ENCODE measurements around the gene DSCAML1. TPM values are rescaled to one million over a fixed set of nuclear protein-coding genes. Genes with fewer than 3 reads are reported as not detected.

Gene DSCAML1
- total and polyA plus RNA-seq, 7 donors, result 0.04 to 0.52 (median 0.06) TPM

- ATAC-seq (no peak), DNase-seq (no peak)
- Histone ChIP-seq H3K27ac (no peak overlapping the region), H3K4me3 (no peak overlapping the region), H3K4me1 (no peaks in the 10 kb centered on the region), H3K36me3 (ENCODE audit: insufficient read depth in 1 of 2, low read depth in 1 of 2) (no peaks in the 10 kb centered on the region), H3K9me3 (no peaks in the 10 kb centered on the region), H3K27me3 (ENCODE audit: insufficient read depth in 3 of 3, low read length in 2 of 3) (peaks cover 0 to 4% (median 0%) of the 10 kb centered on the region in 3 donors)
- intact Hi-C loops (cut with DNase I), result no loop called here
- WGBS, 3 donors, result 83 to 89% (median 83%) methylated on average over 8 of the region's 8 CpGs
- no peak for TF ChIP-seq CTCF (IDR thresholded peaks at IDR 0.05)
These were observed 223.7 kb downstream of the DSCAML1 start for GRCh38 chr11:117573326-117573725.

- Histone ChIP-seq H3K4me3 (no peak overlapping the region), H3K36me3 (ENCODE audit: insufficient read depth in 1 of 2, low read depth in 1 of 2) (no peaks in the 10 kb centered on the region), H3K9me3 (no peaks in the 10 kb centered on the region), H3K27me3 (ENCODE audit: insufficient read depth in 3 of 3, low read length in 2 of 3) (peaks cover 0 to 4% (median 0%) of the 10 kb centered on the region in 3 donors), H3K4me1 (no peaks in the 10 kb centered on the region), H3K27ac (no peak overlapping the region)
- WGBS, 3 donors, result 85 to 93% (median 86%) methylated on average over 5 of the region's 5 CpGs
- DNase-seq (no peak), ATAC-seq (no peak)
- TF ChIP-seq CTCF (IDR thresholded peaks at IDR 0.05), result no peak
- intact Hi-C loops (cut with DNase I), result no loop called here
These were observed 224.3 kb downstream of the DSCAML1 start for GRCh38 chr11:117572671-117573070.

GRCh38 chr11:117572129-117572528 lies 224.9 kb downstream of the DSCAML1 start:
- intact Hi-C loops (cut with DNase I), result no loop called here
- ATAC-seq, result no peak
- Histone ChIP-seq H3K9me3 (no peaks in the 10 kb centered on the region), H3K27ac (no peak overlapping the region), H3K36me3 (ENCODE audit: insufficient read depth in 1 of 2, low read depth in 1 of 2) (no peaks in the 10 kb centered on the region), H3K27me3 (ENCODE audit: insufficient read depth in 3 of 3, low read length in 2 of 3) (peaks cover 0 to 4% (median 0%) of the 10 kb centered on the region in 3 donors), H3K4me3 (no peak overlapping the region), H3K4me1 (no peaks in the 10 kb centered on the region)
- no peak for TF ChIP-seq CTCF (IDR thresholded peaks at IDR 0.05)
- 60 to 66% (median 62%) methylated on average over 5 of the region's 5 CpGs for WGBS, 3 donors
- no peak for DNase-seq

GRCh38 chr11:117570701-117571100 lies 226.3 kb downstream of the DSCAML1 start:
- no peak for TF ChIP-seq CTCF (IDR thresholded peaks at IDR 0.05)
- intact Hi-C loops (cut with DNase I), result no loop called here
- Histone ChIP-seq H3K4me1 (no peaks in the 10 kb centered on the region), H3K4me3 (no peak overlapping the region), H3K36me3 (ENCODE audit: insufficient read depth in 1 of 2, low read depth in 1 of 2) (no peaks in the 10 kb centered on the region), H3K27ac (no peak overlapping the region), H3K27me3 (ENCODE audit: insufficient read depth in 3 of 3, low read length in 2 of 3) (peaks cover 0 to 4% (median 0%) of the 10 kb centered on the region in 3 donors), H3K9me3 (no peaks in the 10 kb centered on the region)
- DNase-seq, result no peak
- no peak for ATAC-seq
- 47 to 62% (median 49%) methylated on average over 5 of the region's 5 CpGs for whole genome bisulfite sequencing, 3 donors

GRCh38 chr11:117569911-117570310 lies 227.1 kb downstream of the DSCAML1 start:
- DNase-seq, result no peak
- Histone ChIP-seq H3K27me3 (ENCODE audit: insufficient read depth in 3 of 3, low read length in 2 of 3) (peaks cover 0 to 8% (median 0%) of the 10 kb centered on the region in 3 donors), H3K4me1 (no peaks in the 10 kb centered on the region), H3K4me3 (no peak overlapping the region), H3K9me3 (no peaks in the 10 kb centered on the region), H3K36me3 (ENCODE audit: insufficient read depth in 1 of 2, low read depth in 1 of 2) (no peaks in the 10 kb centered on the region), H3K27ac (no peak overlapping the region)
- WGBS, 3 donors, result 70 to 79% (median 77%) methylated on average over 9 of the region's 9 CpGs
- intact Hi-C loops (cut with DNase I), result no loop called here
- TF ChIP-seq CTCF (IDR thresholded peaks at IDR 0.05), result no peak
- ATAC-seq, result no peak

Measured in psoas muscle (tissue), 8 donors.